Upper lobe of left lung (tissue), 4 donors: ENCODE measurements around the gene DEFB108B.
"Not testable (repeated sequence)": the region's sequence is repeated elsewhere in the genome, so short reads cannot be mapped to it uniquely, and the experiment has no call there.

ENCODE experiments used
- CTCF ChIP-seq, 6 experiments: fragments of 450-650 bp in 4 of 6; fragments of 200-600 bp in 2 of 6; sonication (generic) in 2 of 6; IDR thresholded peaks; one replicate each; pipeline ENCODE4 v1.5.1; 2016 to 2019; ENCODE audit warnings: antibody characterized with exemption in 6 of 6
- EP300 ChIP-seq, 4 donors: sonication (generic); formaldehyde crosslinking; IDR thresholded peaks; one replicate each; pipeline ENCODE4 v1.5.1; 2017; ENCODE audit warnings: antibody characterized with exemption in 4 of 4, control low read depth in 2 of 4
- POLR2A ChIP-seq, 4 donors: fragments of 450-650 bp; IDR thresholded peaks; one replicate each; pipeline ENCODE4 v1.5.1; 2016 to 2017; ENCODE audit warnings: antibody characterized with exemption in 4 of 4, mild to moderate bottlenecking in 2 of 4
- POLR2AphosphoS5 ChIP-seq, 2 donors: sonication (generic); formaldehyde crosslinking; IDR thresholded peaks; one replicate each; pipeline ENCODE4 v1.5.1; 2017; ENCODE audit warnings: antibody characterized with exemption in 2 of 2

DNA sequence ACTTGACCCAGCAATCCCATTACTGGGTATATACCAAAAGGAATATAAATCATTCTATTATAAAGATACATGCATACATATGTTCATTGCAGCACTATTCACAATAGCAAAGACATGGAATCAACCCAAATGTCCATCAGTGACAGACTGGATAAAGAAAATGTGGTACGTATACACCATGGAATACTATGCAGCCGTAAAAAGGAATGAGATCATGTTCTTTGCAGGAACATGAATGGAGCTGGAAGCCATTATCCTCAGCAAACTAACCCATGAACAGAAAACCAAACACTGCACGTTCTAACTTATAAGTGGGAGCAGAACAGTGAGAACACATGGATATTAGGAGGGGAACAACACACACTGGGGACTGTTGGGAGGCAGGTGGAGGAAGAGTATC lies 3.8 kb upstream of the DEFB108B start:
- TF ChIP-seq CTCF, POLR2AphosphoS5, POLR2A, EP300 (IDR thresholded peaks at IDR 0.05): not testable (repeated sequence)
